Testis (tissue), 3 donors: ENCODE results near the gene C5AR2. TPM values are rescaled to one million over a fixed set of nuclear protein-coding genes. Genes with fewer than 3 reads are reported as not detected.

Source experiments
- DNase-seq: peaks from one replicate; pipeline ENCODE4 v3.0.0-alpha.2; 2019
- H3K27ac ChIP-seq, 2 donors: fragments of 200-600 bp; sonication (generic); one replicate each; pipeline ENCODE4 v1.5.1; 2019
- H3K27me3 ChIP-seq: fragments of 200-600 bp; sonication (generic); one replicate; pipeline ENCODE4 v1.5.1; 2019
- H3K36me3 ChIP-seq: fragments of 200-600 bp; sonication (generic); one replicate; pipeline ENCODE4 v1.5.1; 2017; ENCODE audit warnings: low read depth; ENCODE audit errors: missing control alignments
- H3K4me1 ChIP-seq: fragments of 200-600 bp; sonication (generic); one replicate; pipeline ENCODE4 v1.5.1; 2019
- H3K4me3 ChIP-seq, 2 donors: fragments of 200-600 bp; sonication (generic); one replicate each; pipeline ENCODE4 v1.5.1; 2017 to 2019
- H3K9me3 ChIP-seq: fragments of 200-600 bp; sonication (generic); one replicate; pipeline ENCODE4 v1.5.1; 2017
- CTCF ChIP-seq, 3 experiments: fragments of 450-650 bp in 2 of 3; fragments of 200-600 bp in 1 of 3; sonication (generic) in 1 of 3; IDR thresholded peaks; one replicate each; pipeline ENCODE4 v1.5.1; 2016 to 2019; ENCODE audit warnings: antibody characterized with exemption in 3 of 3, mild to moderate bottlenecking in 2 of 3, moderate library complexity in 1 of 3
- POLR2A ChIP-seq: fragments of 450-650 bp; IDR thresholded peaks from one replicate; pipeline ENCODE4 v1.6.1; 2017; ENCODE audit warnings: antibody characterized with exemption, mild to moderate bottlenecking, moderate library complexity
- WGBS, 2 donors: methylation state at CpG; one replicate each; pipeline ENCODE4 v1.1.5; 2018; 5-methylcytosine and 5-hydroxymethylcytosine counted together
- intact Hi-C: fragments of 100-400 bp; cut with DNase I; formaldehyde crosslinking; loops from one replicate; pipeline ENCODE4 v1.15.1; 2023; ENCODE audit warnings: low total_unique reads
- polyA plus RNA-seq: library from polyadenylated mRNA; stranded (reverse); fragments of 350-450 nt; fragmentation: Illumina TruSeq; extraction: RNeasy Lipid Tissue Mini Kit (QIAGEN cat#74804); gene quantifications from one replicate; pipeline ENCODE4 v1.2.3, GENCODE V29; 2014; ENCODE audit warnings: low read depth, low replicate concordance; ENCODE audit not compliant: insufficient read depth
- total RNA-seq, 2 donors: library from RNA; depleted of rRNA; stranded (reverse); fragments of >200 nt; gene quantifications; one replicate each; pipeline ENCODE4 v1.2.3, GENCODE V29; 2016

C5AR2 gene
- total and polyA plus RNA-seq, 3 donors from 2014 or later: 2.7 to 3.9 (median 2.8) TPM

GRCh38 chr19:47370045-47370611, 38.2 kb downstream of the C5AR2 start:
- no peak for DNase-seq
- Histone ChIP-seq H3K9me3 (no peaks in the 10 kb centered on the region), H3K27ac (no peak overlapping the region), H3K4me3 (no peak overlapping the region), H3K4me1 (no peaks in the 10 kb centered on the region), H3K36me3 (no peaks in the 10 kb centered on the region), H3K27me3 (no peaks in the 10 kb centered on the region)
- no peak for TF ChIP-seq POLR2A
- TF ChIP-seq CTCF (IDR thresholded peaks at IDR 0.05): no peak
- 63 to 65% methylated on average over 6 to 10 of the region's 10 CpGs for WGBS, 2 donors
- intact Hi-C loops: no loop called here

- intact Hi-C loops: no loop called here
- TF ChIP-seq POLR2A (no peak), CTCF (IDR thresholded peaks at IDR 0.05) (no peak)
Measured at GRCh38 chr19:47371261-47371660, 39.3 kb downstream of the C5AR2 start.

GRCh38 chr19:47372603-47373002, 40.6 kb downstream of the C5AR2 start:
- H3K27me3 ChIP-seq: no peaks in the 10 kb centered on the region
- H3K4me1 ChIP-seq: peaks cover 7% of the 10 kb centered on the region
- TF ChIP-seq POLR2A (no peak), CTCF (IDR thresholded peaks at IDR 0.05) (no peak)
- intact Hi-C loops: no loop called here
- H3K36me3 ChIP-seq: no peaks in the 10 kb centered on the region
- no peak overlapping the region for H3K4me3 ChIP-seq
- DNase-seq: no peak
- H3K9me3 ChIP-seq: no peaks in the 10 kb centered on the region
- 90 to 92% methylated on average over 6 to 19 of the region's 22 CpGs for WGBS, 2 donors
- H3K27ac ChIP-seq: no peak overlapping the region

More at GRCh38 chr19:47371261-47371660, 39.3 kb downstream of the C5AR2 start:
- H3K4me3 ChIP-seq: no peak overlapping the region
- no peaks in the 10 kb centered on the region for H3K27me3 ChIP-seq
- H3K9me3 ChIP-seq: no peaks in the 10 kb centered on the region
- DNase-seq: no peak
- no peak overlapping the region for H3K27ac ChIP-seq
- no peaks in the 10 kb centered on the region for H3K4me1 ChIP-seq
- 95 to 100% methylated on average over 1 to 9 of the region's 9 CpGs for WGBS, 2 donors
- H3K36me3 ChIP-seq: no peaks in the 10 kb centered on the region

- no peaks in the 10 kb centered on the region for H3K27me3 ChIP-seq
- H3K36me3 ChIP-seq: no peaks in the 10 kb centered on the region
- H3K27ac ChIP-seq: no peak overlapping the region
- 94% methylated on average over 26 to 33 of the region's 33 CpGs for WGBS, 2 donors
- intact Hi-C loops: no loop called here
- no peak overlapping the region for H3K4me3 ChIP-seq
- no peak for DNase-seq
- TF ChIP-seq CTCF (IDR thresholded peaks at IDR 0.05): no peak
- no peak for TF ChIP-seq POLR2A
- H3K9me3 ChIP-seq: no peaks in the 10 kb centered on the region
- H3K4me1 ChIP-seq: peaks cover 8% of the 10 kb centered on the region
Measured at GRCh38 chr19:47373246-47374240, 41.6 kb downstream of the C5AR2 start.
